OCI-LY1 (cell line): ENCODE data around the gene EPHA8.

Experiments
- H2AFZ ChIP-seq: fragments of 200-600 bp; sonication (generic), shearing (Covaris generic); 2 replicates; pipeline ENCODE4 v1.6.0; 2014; ENCODE audit warnings: antibody characterized with exemption, mild to moderate bottlenecking, low read length
- H3F3A ChIP-seq: fragments of 200-600 bp; sonication (generic), shearing (Covaris generic); 2 replicates; pipeline ENCODE4 v1.6.0; 2014; ENCODE audit warnings: mild to moderate bottlenecking, antibody characterized with exemption, low read length, moderate library complexity; ENCODE audit not compliant: insufficient read depth
- H3K27ac ChIP-seq: fragments of 200-600 bp; sonication (generic); 2 replicates; pipeline ENCODE4 v1.5.1; 2014; ENCODE audit warnings: low read length, mixed run types, mild to moderate bottlenecking, low read depth; ENCODE audit not compliant: poor library complexity, severe bottlenecking
- H3K27me3 ChIP-seq: fragments of 200-600 bp; sonication (generic); 2 replicates; pipeline ENCODE4 v1.6.0; 2014; ENCODE audit warnings: antibody characterized with exemption, mild to moderate bottlenecking, low read length, moderate library complexity; ENCODE audit not compliant: insufficient read depth
- H3K36me3 ChIP-seq: fragments of 200-600 bp; sonication (generic); 2 replicates; pipeline ENCODE4 v1.6.1; 2014; ENCODE audit warnings: mild to moderate bottlenecking, antibody characterized with exemption, low read length, moderate library complexity, mixed read lengths; ENCODE audit not compliant: insufficient read depth
- H3K4me1 ChIP-seq: fragments of 200-600 bp; sonication (generic); 2 replicates; pipeline ENCODE4 v1.5.1; 2014; ENCODE audit warnings: mild to moderate bottlenecking, low read length, moderate library complexity; ENCODE audit not compliant: insufficient read depth, severe bottlenecking
- H3K4me2 ChIP-seq: fragments of 200-600 bp; sonication (generic), shearing (Covaris generic); 2 replicates; pipeline ENCODE4 v1.6.1; 2014; ENCODE audit warnings: low read length
- H3K4me3 ChIP-seq: fragments of 200-600 bp; sonication (generic); 2 replicates; pipeline ENCODE4 v1.5.1; 2014; ENCODE audit warnings: low read length, low read depth, mild to moderate bottlenecking, mixed read lengths; ENCODE audit not compliant: poor library complexity, severe bottlenecking
- H3K79me2 ChIP-seq: fragments of 200-600 bp; shearing (Covaris generic); 2 replicates; pipeline ENCODE4 v1.6.1; 2016; ENCODE audit warnings: mixed run types, low read length, mixed read lengths; ENCODE audit not compliant: insufficient read depth
- H3K9ac ChIP-seq: fragments of 200-600 bp; sonication (generic), shearing (Covaris generic); 2 replicates; pipeline ENCODE4 v1.6.1; 2014; ENCODE audit warnings: mild to moderate bottlenecking, low read length, mixed read lengths
- H3K9me2 ChIP-seq: fragments of 200-600 bp; sonication (generic), shearing (Covaris generic); 2 replicates; pipeline ENCODE4 v1.6.1; 2014; ENCODE audit warnings: low read depth, mild to moderate bottlenecking, low read length, mixed read lengths
- H3K9me3 ChIP-seq: fragments of 200-600 bp; shearing (Covaris generic); 2 replicates; pipeline ENCODE4 v1.6.1; 2014; ENCODE audit warnings: low read length, mixed read lengths
- H4K20me1 ChIP-seq: fragments of 200-600 bp; sonication (generic), shearing (Covaris generic); 2 replicates; pipeline ENCODE4 v1.6.0; 2016; ENCODE audit warnings: mild to moderate bottlenecking, low read length; ENCODE audit not compliant: insufficient read depth
- EZH2 ChIP-seq: fragments of 200-600 bp; sonication (generic), shearing (Covaris generic); IDR thresholded peaks from 2 replicates; pipeline ENCODE4 v1.8.0; 2017; ENCODE audit warnings: borderline replicate concordance, mixed run types, mild to moderate bottlenecking, antibody characterized with exemption, low read length, moderate library complexity, mixed read lengths
- TF ChIP-seq, protein P1 (sequence below): fragments of 200-600 bp; sonication (generic), shearing (Covaris generic); IDR thresholded peaks from 2 replicates; pipeline ENCODE4 v1.5.1; 2017; ENCODE audit warnings: mild to moderate bottlenecking, antibody characterized with exemption, low read length, moderate library complexity, mixed read lengths

EPHA8 gene

DNA sequence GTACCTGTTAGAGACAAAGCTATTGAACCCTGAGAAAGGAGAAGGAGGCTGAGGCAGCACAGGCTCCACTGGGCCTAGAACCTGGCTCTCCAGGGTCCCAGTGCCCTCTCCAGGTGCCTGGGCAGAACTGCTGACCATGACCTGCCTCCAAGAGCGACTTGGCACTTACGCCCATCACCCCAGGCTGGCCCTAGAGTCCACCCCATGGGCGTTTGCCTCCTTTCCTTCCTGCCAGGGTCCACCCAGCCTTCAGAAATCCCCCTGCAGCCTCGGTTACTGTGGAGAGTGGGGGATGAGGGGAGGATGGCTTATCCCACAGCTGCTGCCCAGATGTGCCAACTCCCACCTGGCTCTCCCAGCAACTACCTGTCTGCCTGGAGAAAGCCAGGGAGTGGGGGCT is 58.5 kb downstream of the EPHA8 start:
- Histone ChIP-seq H3K4me1 (no peaks in the 10 kb centered on the region), H3K4me3 (no peak overlapping the region), H3F3A (no peaks in the 10 kb centered on the region), H3K79me2 (no peaks in the 10 kb centered on the region), H3K4me2 (no peak overlapping the region), H3K27ac (no peak overlapping the region), H3K36me3 (no peaks in the 10 kb centered on the region), H4K20me1 (no peaks in the 10 kb centered on the region), H3K9me2 (no peaks in the 10 kb centered on the region), H2AFZ (no peak overlapping the region), H3K9ac (no peak overlapping the region), H3K9me3 (no peaks in the 10 kb centered on the region), H3K27me3 (no peaks in the 10 kb centered on the region)
- TF ChIP-seq EZH2, result no peak

DNA sequence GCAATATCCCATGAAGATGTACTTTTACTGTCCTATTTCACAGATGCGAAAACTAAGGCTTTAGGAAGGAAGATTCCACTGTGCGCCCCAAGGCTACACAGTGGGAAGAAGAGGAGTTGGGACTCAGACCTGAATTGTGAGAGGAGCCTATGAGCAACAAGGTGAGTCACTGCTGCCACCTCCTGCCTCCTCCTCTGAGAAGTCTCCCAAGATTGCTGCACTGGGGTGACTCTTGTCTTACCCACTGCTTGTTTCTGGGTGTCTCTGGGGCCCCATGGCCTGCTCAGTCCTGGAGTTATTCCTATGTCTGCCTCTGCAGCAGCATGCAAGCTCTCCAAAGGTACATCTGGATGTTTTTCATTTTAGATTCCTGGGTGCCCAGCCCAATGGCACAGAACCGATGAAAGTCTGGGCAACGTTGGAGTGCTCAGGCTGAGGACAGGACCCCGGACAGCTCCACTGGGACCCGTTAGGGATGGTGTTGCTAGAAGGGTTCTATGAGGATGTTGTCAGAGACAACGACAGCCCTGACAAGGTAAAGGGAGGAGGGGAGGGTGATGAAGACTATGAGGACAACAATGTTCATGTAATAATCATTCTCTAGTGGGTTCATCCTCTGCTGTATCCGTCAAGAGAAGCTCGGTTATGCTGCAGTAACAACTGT is 62.1 kb downstream of the EPHA8 start:
- no peak for TF ChIP-seq EZH2

DNA sequence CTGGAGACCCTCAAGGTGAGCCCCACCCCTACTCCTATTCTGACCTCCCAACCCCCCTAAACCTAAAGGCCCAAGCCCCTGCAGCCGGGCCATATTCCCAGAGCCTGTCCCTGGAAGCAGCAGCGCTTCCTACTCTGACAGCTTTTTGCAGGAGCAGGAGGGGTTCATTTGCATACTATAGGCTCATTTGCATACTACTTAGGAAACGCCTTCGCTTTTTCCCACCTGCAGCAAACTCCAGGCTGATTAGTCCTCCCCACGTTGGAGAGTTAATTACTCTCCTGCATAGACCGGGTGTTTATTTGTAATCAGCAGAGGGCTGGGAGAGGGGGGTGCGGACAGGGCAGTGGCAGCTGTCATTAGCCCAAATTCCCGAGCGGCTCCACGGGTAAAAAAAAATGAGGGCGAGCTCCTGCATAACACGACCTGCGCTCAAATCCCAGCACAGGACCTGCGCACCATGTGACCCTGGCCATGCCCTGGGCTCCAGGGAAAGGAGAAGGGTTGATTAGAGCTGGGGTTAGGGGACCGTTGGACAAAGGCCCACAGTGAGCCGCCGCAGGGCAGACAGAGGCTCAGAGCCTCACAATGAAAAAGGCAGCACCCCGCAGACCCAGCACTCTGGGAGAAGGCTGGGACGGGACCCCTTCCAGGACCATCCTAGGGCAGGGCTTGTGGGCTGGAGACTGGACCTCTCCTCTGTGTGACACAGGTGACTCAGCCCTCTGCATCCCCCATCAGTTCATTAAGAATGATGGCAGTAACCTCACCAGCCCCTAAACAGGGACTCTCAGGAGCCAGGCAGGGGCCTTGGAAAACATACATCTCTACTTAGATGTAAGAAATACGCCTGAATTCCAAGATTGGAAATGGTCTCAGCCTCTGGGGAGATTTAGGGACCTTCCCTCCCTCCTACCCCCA is 63.2 kb downstream of the EPHA8 start:
- H3K27me3 ChIP-seq, result no peaks in the 10 kb centered on the region
- H3K4me2 ChIP-seq, result no peak overlapping the region
- no peaks in the 10 kb centered on the region for H3K9me3 ChIP-seq

More for the DNA sequence above, 62.1 kb downstream of the EPHA8 start:
- Histone ChIP-seq H3F3A (no peaks in the 10 kb centered on the region), H3K4me2 (no peak overlapping the region), H3K9me3 (no peaks in the 10 kb centered on the region), H4K20me1 (no peaks in the 10 kb centered on the region), H3K9ac (no peak overlapping the region), H2AFZ (no peak overlapping the region), H3K27ac (no peak overlapping the region), H3K9me2 (no peaks in the 10 kb centered on the region), H3K4me1 (no peaks in the 10 kb centered on the region), H3K36me3 (no peaks in the 10 kb centered on the region), H3K27me3 (no peaks in the 10 kb centered on the region), H3K79me2 (no peaks in the 10 kb centered on the region), H3K4me3 (no peak overlapping the region)

DNA sequence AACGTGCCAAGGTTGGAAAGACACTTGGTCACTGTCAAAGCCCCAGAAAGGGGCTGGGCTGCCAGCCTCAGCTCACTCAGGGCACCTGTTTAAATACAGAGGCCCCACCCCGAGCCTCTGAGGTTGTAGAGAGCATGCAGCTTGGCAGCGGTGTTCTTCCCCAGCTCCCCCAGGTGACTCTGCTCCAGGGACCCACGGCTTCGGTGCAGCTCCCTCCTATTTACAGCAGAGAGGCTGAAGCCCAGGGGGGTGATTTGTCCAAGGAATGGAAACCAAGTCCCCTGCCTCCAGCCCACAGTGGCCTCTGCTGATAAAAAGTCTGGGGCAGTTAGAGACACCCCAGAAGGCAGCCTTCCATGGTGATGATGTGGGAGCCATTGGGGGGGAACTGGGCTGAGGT is 64.0 kb downstream of the EPHA8 start:
- Histone ChIP-seq H3K9me3 (no peaks in the 10 kb centered on the region), H3K4me3 (no peak overlapping the region), H3K36me3 (no peaks in the 10 kb centered on the region), H3K27ac (no peak overlapping the region), H3K9me2 (no peaks in the 10 kb centered on the region), H2AFZ (no peak overlapping the region), H3K9ac (no peak overlapping the region), H3K79me2 (no peaks in the 10 kb centered on the region), H3K4me1 (no peaks in the 10 kb centered on the region), H4K20me1 (no peaks in the 10 kb centered on the region), H3K27me3 (no peaks in the 10 kb centered on the region), H3K4me2 (no peak overlapping the region), H3F3A (no peaks in the 10 kb centered on the region)
- no peak for TF ChIP-seq EZH2
- TF ChIP-seq, protein P1, sequence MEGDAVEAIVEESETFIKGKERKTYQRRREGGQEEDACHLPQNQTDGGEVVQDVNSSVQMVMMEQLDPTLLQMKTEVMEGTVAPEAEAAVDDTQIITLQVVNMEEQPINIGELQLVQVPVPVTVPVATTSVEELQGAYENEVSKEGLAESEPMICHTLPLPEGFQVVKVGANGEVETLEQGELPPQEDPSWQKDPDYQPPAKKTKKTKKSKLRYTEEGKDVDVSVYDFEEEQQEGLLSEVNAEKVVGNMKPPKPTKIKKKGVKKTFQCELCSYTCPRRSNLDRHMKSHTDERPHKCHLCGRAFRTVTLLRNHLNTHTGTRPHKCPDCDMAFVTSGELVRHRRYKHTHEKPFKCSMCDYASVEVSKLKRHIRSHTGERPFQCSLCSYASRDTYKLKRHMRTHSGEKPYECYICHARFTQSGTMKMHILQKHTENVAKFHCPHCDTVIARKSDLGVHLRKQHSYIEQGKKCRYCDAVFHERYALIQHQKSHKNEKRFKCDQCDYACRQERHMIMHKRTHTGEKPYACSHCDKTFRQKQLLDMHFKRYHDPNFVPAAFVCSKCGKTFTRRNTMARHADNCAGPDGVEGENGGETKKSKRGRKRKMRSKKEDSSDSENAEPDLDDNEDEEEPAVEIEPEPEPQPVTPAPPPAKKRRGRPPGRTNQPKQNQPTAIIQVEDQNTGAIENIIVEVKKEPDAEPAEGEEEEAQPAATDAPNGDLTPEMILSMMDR, result no peak

More for the DNA sequence above, 63.2 kb downstream of the EPHA8 start:
- Histone ChIP-seq H2AFZ (no peak overlapping the region), H3K9ac (no peak overlapping the region), H3K36me3 (no peaks in the 10 kb centered on the region), H3K27ac (no peak overlapping the region), H3F3A (no peaks in the 10 kb centered on the region), H3K9me2 (no peaks in the 10 kb centered on the region), H4K20me1 (no peaks in the 10 kb centered on the region), H3K4me1 (no peaks in the 10 kb centered on the region), H3K79me2 (no peaks in the 10 kb centered on the region), H3K4me3 (no peak overlapping the region)
- TF ChIP-seq, protein P1, result no peak
- TF ChIP-seq EZH2, result no peak
